ENCODE measurements around the gene HNRNPA2B1. TPM values are rescaled to one million over a fixed set of nuclear protein-coding genes. Genes with fewer than 3 reads are reported as not detected.
A peak's percentile ranks its signal among the peaks of the same experiment; 100 is the strongest.
"Not testable (repeated sequence)": the region's sequence is repeated elsewhere in the genome, so short reads cannot be mapped to it uniquely, and the experiment has no call there.

Gene HNRNPA2B1
- total RNA-seq, 1 donor from 2014 or later: 368 TPM

DNA sequence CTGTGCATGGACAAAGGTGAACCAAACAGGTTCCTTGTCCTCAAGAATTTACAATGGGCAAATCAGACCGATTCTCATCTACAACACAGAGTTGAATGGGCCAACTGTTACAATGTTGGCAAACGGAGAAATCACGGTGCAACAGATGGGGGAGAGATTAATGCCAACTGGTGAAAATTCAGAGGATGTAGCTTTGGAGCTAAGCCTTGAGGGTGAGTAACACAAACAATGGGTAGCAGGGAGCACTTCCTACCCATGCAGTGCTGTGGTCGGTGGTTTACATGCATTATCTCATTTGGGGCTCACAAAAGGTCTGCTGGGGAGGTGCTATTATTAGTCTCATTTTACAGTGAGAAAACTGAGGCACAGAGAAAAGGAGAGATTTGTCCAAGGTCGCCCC lies 49.5 kb downstream of the HNRNPA2B1 start:
- intact Hi-C loops (cut with DNase I): no loop called here
- no peak overlapping the region for H3K4me3 ChIP-seq

DNA sequence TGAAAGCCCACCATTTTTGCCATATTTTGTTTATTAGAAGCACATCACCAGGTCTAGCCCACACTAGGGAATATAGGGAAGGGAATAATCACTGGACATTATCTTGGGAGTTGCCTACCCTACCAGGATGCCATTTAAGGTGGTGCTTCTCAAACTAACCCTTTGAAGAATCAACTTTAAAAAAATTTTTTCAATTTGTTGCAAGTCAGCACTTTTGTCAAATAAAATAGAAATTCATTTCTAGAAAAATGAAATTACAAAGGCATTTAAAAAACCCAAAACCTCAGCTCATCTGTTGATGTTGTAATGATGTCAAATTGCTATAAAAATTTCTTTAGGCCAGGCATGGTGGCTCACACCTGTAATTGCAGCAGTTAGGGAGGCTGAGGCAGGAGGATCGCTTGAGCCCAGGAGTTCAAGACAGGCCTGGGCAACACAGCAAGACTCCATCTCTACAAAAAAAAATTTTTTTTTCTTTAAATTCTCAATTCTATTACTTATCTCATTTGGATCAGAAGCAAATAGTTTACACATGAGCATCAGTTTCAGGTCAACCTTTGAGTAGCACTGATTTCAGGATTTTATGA lies 51.1 kb downstream of the HNRNPA2B1 start:
- no peak for DNase-seq
- TF ChIP-seq, protein P1, sequence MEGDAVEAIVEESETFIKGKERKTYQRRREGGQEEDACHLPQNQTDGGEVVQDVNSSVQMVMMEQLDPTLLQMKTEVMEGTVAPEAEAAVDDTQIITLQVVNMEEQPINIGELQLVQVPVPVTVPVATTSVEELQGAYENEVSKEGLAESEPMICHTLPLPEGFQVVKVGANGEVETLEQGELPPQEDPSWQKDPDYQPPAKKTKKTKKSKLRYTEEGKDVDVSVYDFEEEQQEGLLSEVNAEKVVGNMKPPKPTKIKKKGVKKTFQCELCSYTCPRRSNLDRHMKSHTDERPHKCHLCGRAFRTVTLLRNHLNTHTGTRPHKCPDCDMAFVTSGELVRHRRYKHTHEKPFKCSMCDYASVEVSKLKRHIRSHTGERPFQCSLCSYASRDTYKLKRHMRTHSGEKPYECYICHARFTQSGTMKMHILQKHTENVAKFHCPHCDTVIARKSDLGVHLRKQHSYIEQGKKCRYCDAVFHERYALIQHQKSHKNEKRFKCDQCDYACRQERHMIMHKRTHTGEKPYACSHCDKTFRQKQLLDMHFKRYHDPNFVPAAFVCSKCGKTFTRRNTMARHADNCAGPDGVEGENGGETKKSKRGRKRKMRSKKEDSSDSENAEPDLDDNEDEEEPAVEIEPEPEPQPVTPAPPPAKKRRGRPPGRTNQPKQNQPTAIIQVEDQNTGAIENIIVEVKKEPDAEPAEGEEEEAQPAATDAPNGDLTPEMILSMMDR (IDR thresholded peaks at IDR 0.05): no peak
- no peak for ATAC-seq
- intact Hi-C loops (cut with DNase I): no loop called here
- H3K4me1 ChIP-seq: peaks cover 13% of the 10 kb centered on the region
- H3K36me3 ChIP-seq: no peaks in the 10 kb centered on the region
- no peak overlapping the region for H3K27ac ChIP-seq
- H3K4me3 ChIP-seq: no peak overlapping the region
- H3K9me3 ChIP-seq: no peaks in the 10 kb centered on the region
- no peaks in the 10 kb centered on the region for H3K27me3 ChIP-seq (ENCODE audit: low read depth)

More for the DNA sequence above, 49.5 kb downstream of the HNRNPA2B1 start:
- H3K27me3 ChIP-seq (ENCODE audit: low read depth): no peaks in the 10 kb centered on the region
- H3K36me3 ChIP-seq: no peaks in the 10 kb centered on the region
- DNase-seq: no peak
- TF ChIP-seq, protein P1 (IDR thresholded peaks at IDR 0.05): no peak
- no peaks in the 10 kb centered on the region for H3K9me3 ChIP-seq
- no peak for ATAC-seq
- no peak overlapping the region for H3K27ac ChIP-seq
- H3K4me1 ChIP-seq: peaks cover 24% of the 10 kb centered on the region

DNA sequence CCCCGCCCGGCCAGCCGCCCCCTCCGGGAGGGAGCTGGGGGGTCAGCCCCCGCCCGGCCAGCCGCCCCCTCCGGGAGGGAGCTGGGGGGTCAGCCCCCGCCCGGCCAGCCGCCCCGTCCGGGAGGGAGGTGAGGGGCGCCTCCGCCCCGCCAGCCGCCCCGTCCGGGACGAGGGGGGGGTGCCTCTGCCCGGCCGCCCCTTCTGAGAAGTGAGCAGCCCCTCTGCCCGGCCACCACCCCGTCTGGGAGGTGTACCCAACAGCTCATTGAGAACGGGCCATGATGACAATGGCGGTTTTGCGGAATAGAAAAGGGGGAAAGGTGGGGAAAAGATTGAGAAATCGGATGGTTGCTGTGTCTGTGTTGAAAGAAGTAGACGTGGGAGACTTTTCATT lies 52.2 kb downstream of the HNRNPA2B1 start:
- intact Hi-C loops (cut with DNase I); H3K4me3 ChIP-seq; H3K36me3 ChIP-seq; H3K27me3 ChIP-seq (ENCODE audit: low read depth); DNase-seq; H3K9me3 ChIP-seq; H3K27ac ChIP-seq; ATAC-seq: not testable (repeated sequence)
- peaks cover 17% of the 10 kb centered on the region for H3K4me1 ChIP-seq

DNA sequence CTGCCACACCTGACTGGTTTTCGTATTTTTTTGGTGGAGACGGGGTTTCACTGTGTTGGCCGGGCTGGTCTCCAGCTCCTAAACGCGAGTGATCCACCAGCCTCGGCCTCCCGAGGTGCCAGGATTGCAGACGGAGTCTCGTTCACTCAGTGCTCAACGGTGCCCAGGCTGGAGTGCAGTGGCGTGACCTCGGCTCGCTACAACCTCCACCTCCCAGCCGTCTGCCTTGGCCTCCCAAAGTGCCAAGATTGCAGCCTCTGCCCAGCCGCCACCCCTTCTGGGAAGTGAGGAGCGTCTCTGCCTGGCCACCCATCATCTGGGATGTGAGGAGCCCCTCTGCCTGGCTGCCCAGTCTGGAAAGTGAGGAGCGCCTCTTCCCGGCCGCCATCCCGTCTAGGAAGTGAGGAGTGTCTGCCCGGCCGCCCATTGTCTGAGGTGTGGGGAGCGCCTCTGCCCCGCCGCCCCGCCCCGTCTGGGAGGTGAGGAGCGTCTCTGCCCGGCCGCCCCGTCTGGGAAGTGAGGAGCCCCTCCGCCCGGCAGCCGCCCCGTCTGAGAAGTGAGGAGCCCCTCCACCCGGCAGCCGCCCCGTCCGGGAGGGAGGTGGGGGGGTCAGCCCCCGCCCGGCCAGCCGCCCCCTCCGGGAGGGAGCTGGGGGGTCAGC lies 52.8 kb downstream of the HNRNPA2B1 start:
- H3K4me3 ChIP-seq; H3K9me3 ChIP-seq; H3K27ac ChIP-seq; ATAC-seq; intact Hi-C loops (cut with DNase I); H3K27me3 ChIP-seq (ENCODE audit: low read depth); H3K36me3 ChIP-seq; DNase-seq: not testable (repeated sequence)
- peaks cover 15% of the 10 kb centered on the region for H3K4me1 ChIP-seq

DNA sequence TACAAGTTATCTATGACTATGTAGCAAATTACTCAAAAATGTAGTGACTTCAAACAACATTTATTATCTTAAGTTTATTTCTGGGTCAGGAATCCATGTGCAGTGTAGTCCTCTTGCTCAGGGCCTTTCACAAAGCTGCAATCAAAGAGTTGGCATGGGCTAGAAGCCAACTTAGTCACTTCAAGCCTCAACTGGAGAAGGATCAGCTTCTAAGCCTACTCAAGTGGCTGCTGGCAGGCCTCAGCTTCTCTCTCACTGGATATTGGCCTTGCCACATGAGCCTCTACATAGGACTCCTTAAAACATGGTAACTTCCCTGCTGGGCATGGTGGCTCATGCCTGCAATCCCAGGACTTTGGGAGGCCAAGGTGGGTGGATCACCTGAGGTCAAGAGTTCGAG lies 53.5 kb downstream of the HNRNPA2B1 start:
- H3K27ac ChIP-seq: no peak overlapping the region
- H3K9me3 ChIP-seq: no peaks in the 10 kb centered on the region
- no peaks in the 10 kb centered on the region for H3K27me3 ChIP-seq (ENCODE audit: low read depth)
- TF ChIP-seq, protein P1 (IDR thresholded peaks at IDR 0.05): no peak
- H3K36me3 ChIP-seq: no peaks in the 10 kb centered on the region
- intact Hi-C loops (cut with DNase I): no loop called here
- DNase-seq (peak; percentile 81), ATAC-seq (peak; percentile 52 to 73)
- H3K4me1 ChIP-seq: peaks cover 15% of the 10 kb centered on the region
- H3K4me3 ChIP-seq: no peak overlapping the region

DNA sequence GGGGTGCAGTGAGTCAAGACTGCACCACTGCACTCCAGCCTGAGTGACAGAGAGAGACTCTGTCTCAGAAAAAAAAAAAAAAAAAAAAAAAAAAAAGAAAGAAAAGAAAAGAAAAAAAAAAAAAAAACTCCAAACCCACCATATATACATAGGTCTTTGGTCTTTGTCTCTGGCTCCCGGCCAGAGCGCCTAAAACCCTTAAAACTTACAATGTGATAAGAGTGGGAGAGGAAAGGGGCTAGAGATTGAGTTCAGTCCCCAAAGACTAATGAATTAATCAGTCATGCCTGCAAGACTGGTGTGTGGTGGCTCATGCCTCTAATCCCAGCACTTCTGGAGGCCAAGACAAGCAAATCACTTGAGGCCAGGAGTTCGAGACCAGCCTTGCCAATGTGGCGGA lies 55.3 kb downstream of the HNRNPA2B1 start:
- H3K27ac ChIP-seq: no peak overlapping the region
- H3K27me3 ChIP-seq (ENCODE audit: low read depth): no peaks in the 10 kb centered on the region
- DNase-seq: no peak
- ATAC-seq: no peak
- H3K36me3 ChIP-seq: no peaks in the 10 kb centered on the region
- H3K9me3 ChIP-seq: no peaks in the 10 kb centered on the region
- TF ChIP-seq, protein P1 (IDR thresholded peaks at IDR 0.05): no peak
- H3K4me3 ChIP-seq: no peak overlapping the region
- peaks cover 22% of the 10 kb centered on the region for H3K4me1 ChIP-seq
- intact Hi-C loops (cut with DNase I): no loop called here

All from lower lobe of right lung (tissue), 2 donors.